Measurements from ENCODE around the gene TSPEAR.

Gene TSPEAR

GRCh38 chr21:44535963-44536362 lies 175.4 kb downstream of the TSPEAR start:
- no peaks in the 10 kb centered on the region for H3K27me3 ChIP-seq
- H3K4me1 ChIP-seq (ENCODE audit: control insufficient read depth in 1 of 2, insufficient read depth in 1 of 2, low read depth in 1 of 2, low read length in 1 of 2), result peaks cover 19 to 24% of the 10 kb centered on the region in 2 experiments
- no peak overlapping the region for H3K27ac ChIP-seq
- H3K36me3 ChIP-seq, result no peaks in the 10 kb centered on the region
- H3K4me3 ChIP-seq (ENCODE audit: low read depth in 1 of 2, low read length in 1 of 2), result no peak overlapping the region
- TF ChIP-seq CTCF (IDR thresholded peaks at IDR 0.05), result no peak
- no peaks in the 10 kb centered on the region for H3K9me3 ChIP-seq

- H3K4me1 ChIP-seq (ENCODE audit: control insufficient read depth in 1 of 2, insufficient read depth in 1 of 2, low read depth in 1 of 2, low read length in 1 of 2), result peaks cover 6 to 12% of the 10 kb centered on the region in 2 experiments
- no peaks in the 10 kb centered on the region for H3K27me3 ChIP-seq
- no peaks in the 10 kb centered on the region for H3K9me3 ChIP-seq
- H3K27ac ChIP-seq, result peak overlapping the region; percentile 75
- TF ChIP-seq CTCF (IDR thresholded peaks at IDR 0.05), result no peak
- H3K36me3 ChIP-seq, result no peaks in the 10 kb centered on the region
- no peak overlapping the region for H3K4me3 ChIP-seq (ENCODE audit: low read depth in 1 of 2, low read length in 1 of 2)
Observed at GRCh38 chr21:44534688-44535087, 176.7 kb downstream of the TSPEAR start.

GRCh38 chr21:44533891-44534627 lies 177.3 kb downstream of the TSPEAR start:
- no peak for TF ChIP-seq CTCF (IDR thresholded peaks at IDR 0.05)
- Histone ChIP-seq H3K36me3 (no peaks in the 10 kb centered on the region), H3K27me3 (no peaks in the 10 kb centered on the region), H3K4me1 (ENCODE audit: control insufficient read depth in 1 of 2, insufficient read depth in 1 of 2, low read depth in 1 of 2, low read length in 1 of 2) (peaks cover 6 to 12% of the 10 kb centered on the region in 2 experiments), H3K4me3 (ENCODE audit: low read depth in 1 of 2, low read length in 1 of 2) (no peak overlapping the region), H3K9me3 (no peaks in the 10 kb centered on the region), H3K27ac (peak overlapping the region; percentile 75)

GRCh38 chr21:44533121-44533890 lies 178.1 kb downstream of the TSPEAR start:
- Histone ChIP-seq H3K27me3 (no peaks in the 10 kb centered on the region), H3K9me3 (no peaks in the 10 kb centered on the region), H3K4me3 (ENCODE audit: low read depth in 1 of 2, low read length in 1 of 2) (no peak overlapping the region), H3K4me1 (ENCODE audit: control insufficient read depth in 1 of 2, insufficient read depth in 1 of 2, low read depth in 1 of 2, low read length in 1 of 2) (peaks cover 6 to 12% of the 10 kb centered on the region in 2 experiments), H3K27ac (no peak overlapping the region), H3K36me3 (no peaks in the 10 kb centered on the region)
- no peak for TF ChIP-seq CTCF (IDR thresholded peaks at IDR 0.05)

GRCh38 chr21:44532712-44533111 lies 178.7 kb downstream of the TSPEAR start:
- H3K4me1 ChIP-seq (ENCODE audit: control insufficient read depth in 1 of 2, insufficient read depth in 1 of 2, low read depth in 1 of 2, low read length in 1 of 2), result peaks cover 6 to 12% of the 10 kb centered on the region in 2 experiments
- no peaks in the 10 kb centered on the region for H3K36me3 ChIP-seq
- H3K27ac ChIP-seq, result no peak overlapping the region
- TF ChIP-seq CTCF (IDR thresholded peaks at IDR 0.05), result no peak
- no peaks in the 10 kb centered on the region for H3K9me3 ChIP-seq
- no peak overlapping the region for H3K4me3 ChIP-seq (ENCODE audit: low read depth in 1 of 2, low read length in 1 of 2)
- no peaks in the 10 kb centered on the region for H3K27me3 ChIP-seq

Measured in neutrophil (primary cell).